SK-N-SH treated with all-trans-retinoic acid at 6 μM for 48 hours (cell line): ENCODE data around the gene FRMD4A.

Experiments used
- ARNTL ChIP-seq: fragments of 450-650 bp; formaldehyde crosslinking; IDR thresholded peaks from 2 replicates; pipeline ENCODE4 v1.5.0; 2020; ENCODE audit warnings: low read depth, mild to moderate bottlenecking, moderate library complexity, borderline replicate concordance
- ESRRG ChIP-seq: fragments of 250-450 bp; sonication (Bioruptor Pico); IDR thresholded peaks from 2 replicates; pipeline ENCODE4 v1.6.1; 2021; ENCODE audit warnings: mild to moderate bottlenecking
- PPARA ChIP-seq: fragments of 250-450 bp; sonication (Bioruptor Pico); IDR thresholded peaks from 2 replicates; pipeline ENCODE4 v1.5.0; 2020; ENCODE audit warnings: mild to moderate bottlenecking, borderline replicate concordance
- RARB ChIP-seq: fragments of 250-450 bp; sonication (Bioruptor Pico); IDR thresholded peaks from 2 replicates; pipeline ENCODE4 v1.8.0; 2021; ENCODE audit warnings: mild to moderate bottlenecking, moderate library complexity
- SNAI2 ChIP-seq: fragments of 250-450 bp; sonication (Bioruptor Pico); IDR thresholded peaks from 2 replicates; pipeline ENCODE4 v1.5.0; 2020; ENCODE audit warnings: mild to moderate bottlenecking, moderate library complexity
- TCF4 ChIP-seq: fragments of 250-450 bp; sonication (Bioruptor Pico); IDR thresholded peaks from 2 replicates; pipeline ENCODE4 v1.8.0; 2021; ENCODE audit warnings: mild to moderate bottlenecking, moderate library complexity, borderline replicate concordance
- ZFP3 ChIP-seq: fragments of 250-450 bp; sonication (Bioruptor Pico); IDR thresholded peaks from 2 replicates; pipeline ENCODE4 v1.5.0; 2020; ENCODE audit warnings: mild to moderate bottlenecking, moderate library complexity
- ZFP30 ChIP-seq: fragments of 450-650 bp; formaldehyde crosslinking; IDR thresholded peaks from 2 replicates; pipeline ENCODE4 v1.5.0; 2022; ENCODE audit warnings: mild to moderate bottlenecking, moderate library complexity
- ZNF565 ChIP-seq: fragments of 450-650 bp; formaldehyde crosslinking; conservative IDR thresholded peaks from 2 replicates; pipeline ENCODE4 v1.5.0; 2020; ENCODE audit warnings: low read depth, mild to moderate bottlenecking, moderate library complexity
- ZNF70 ChIP-seq: fragments of 450-650 bp; formaldehyde crosslinking; IDR thresholded peaks from 2 replicates; pipeline ENCODE4 v1.5.0; 2020; ENCODE audit warnings: mild to moderate bottlenecking, moderate library complexity
- TF ChIP-seq, protein P1 (sequence below): fragments of 250-450 bp; sonication (Bioruptor Pico); IDR thresholded peaks from 2 replicates; pipeline ENCODE4 v1.8.0; 2020; ENCODE audit warnings: mild to moderate bottlenecking, moderate library complexity, borderline replicate concordance
- TF ChIP-seq, protein P2 (sequence below): fragments of 250-450 bp; sonication (Bioruptor Pico); IDR thresholded peaks from 2 replicates; pipeline ENCODE4 v1.8.0; 2021; ENCODE audit warnings: low read depth, mild to moderate bottlenecking, moderate library complexity, borderline replicate concordance

DNA sequence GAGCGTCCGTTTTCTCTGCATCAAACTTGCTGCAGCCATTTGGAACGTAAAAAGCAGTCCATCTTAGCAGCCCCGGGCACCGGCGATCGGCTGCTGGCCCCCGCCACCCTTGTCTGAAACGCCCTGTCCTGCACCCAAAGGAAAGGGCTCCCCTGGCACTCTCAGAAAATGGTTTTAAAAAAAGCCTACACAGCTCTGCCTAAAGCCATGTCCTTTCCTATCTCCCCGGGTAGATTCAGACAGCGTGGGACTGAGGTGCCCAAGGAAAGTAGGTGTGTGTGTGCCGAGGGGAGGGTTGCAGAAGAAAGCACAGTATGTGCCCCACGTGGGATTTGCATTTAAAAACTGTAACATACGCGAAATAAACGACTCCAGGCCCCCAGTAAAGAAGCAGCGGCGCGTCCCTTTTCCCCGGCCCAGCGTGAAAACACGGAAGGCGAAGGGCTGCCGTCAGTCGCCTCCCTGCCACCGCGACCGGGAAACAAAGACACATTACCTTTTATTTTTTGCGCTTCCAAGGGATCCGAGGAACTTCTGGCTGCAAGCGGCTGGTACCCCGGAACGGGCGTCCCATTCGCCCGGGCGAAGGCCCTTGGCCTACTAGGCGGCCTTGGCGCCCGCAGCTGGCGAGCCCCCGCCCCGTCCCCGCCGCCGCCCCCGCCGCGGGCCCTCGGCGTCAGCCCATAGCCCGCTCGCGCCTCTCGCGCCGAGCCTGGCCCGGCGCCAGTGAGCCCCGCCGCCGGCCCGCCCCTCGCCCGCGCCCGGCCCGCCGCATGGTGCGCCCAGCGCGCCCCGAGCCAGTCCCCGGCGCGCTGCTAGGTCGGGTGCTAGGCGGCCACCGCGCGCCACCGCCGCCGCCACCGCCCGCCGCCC, 439.4 kb downstream of the FRMD4A start:
- TF ChIP-seq ZFP30 (CRISPR knock-in tag) = no peak
- TF ChIP-seq ARNTL = no peak
- no peak for TF ChIP-seq PPARA (CRISPR knock-in tag)
- TF ChIP-seq ESRRG (CRISPR knock-in tag) = no peak
- TF ChIP-seq ZNF70 = no peak
- no peak for TF ChIP-seq SNAI2 (CRISPR knock-in tag)
- no peak for TF ChIP-seq ZFP3
- TF ChIP-seq, protein P1, sequence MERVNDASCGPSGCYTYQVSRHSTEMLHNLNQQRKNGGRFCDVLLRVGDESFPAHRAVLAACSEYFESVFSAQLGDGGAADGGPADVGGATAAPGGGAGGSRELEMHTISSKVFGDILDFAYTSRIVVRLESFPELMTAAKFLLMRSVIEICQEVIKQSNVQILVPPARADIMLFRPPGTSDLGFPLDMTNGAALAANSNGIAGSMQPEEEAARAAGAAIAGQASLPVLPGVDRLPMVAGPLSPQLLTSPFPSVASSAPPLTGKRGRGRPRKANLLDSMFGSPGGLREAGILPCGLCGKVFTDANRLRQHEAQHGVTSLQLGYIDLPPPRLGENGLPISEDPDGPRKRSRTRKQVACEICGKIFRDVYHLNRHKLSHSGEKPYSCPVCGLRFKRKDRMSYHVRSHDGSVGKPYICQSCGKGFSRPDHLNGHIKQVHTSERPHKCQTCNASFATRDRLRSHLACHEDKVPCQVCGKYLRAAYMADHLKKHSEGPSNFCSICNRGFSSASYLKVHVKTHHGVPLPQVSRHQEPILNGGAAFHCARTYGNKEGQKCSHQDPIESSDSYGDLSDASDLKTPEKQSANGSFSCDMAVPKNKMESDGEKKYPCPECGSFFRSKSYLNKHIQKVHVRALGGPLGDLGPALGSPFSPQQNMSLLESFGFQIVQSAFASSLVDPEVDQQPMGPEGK = no peak
- TF ChIP-seq ZNF565 (CRISPR knock-in tag) = no peak
- no peak for TF ChIP-seq RARB (CRISPR knock-in tag)
- TF ChIP-seq TCF4 (CRISPR knock-in tag) = no peak
- TF ChIP-seq, protein P2, sequence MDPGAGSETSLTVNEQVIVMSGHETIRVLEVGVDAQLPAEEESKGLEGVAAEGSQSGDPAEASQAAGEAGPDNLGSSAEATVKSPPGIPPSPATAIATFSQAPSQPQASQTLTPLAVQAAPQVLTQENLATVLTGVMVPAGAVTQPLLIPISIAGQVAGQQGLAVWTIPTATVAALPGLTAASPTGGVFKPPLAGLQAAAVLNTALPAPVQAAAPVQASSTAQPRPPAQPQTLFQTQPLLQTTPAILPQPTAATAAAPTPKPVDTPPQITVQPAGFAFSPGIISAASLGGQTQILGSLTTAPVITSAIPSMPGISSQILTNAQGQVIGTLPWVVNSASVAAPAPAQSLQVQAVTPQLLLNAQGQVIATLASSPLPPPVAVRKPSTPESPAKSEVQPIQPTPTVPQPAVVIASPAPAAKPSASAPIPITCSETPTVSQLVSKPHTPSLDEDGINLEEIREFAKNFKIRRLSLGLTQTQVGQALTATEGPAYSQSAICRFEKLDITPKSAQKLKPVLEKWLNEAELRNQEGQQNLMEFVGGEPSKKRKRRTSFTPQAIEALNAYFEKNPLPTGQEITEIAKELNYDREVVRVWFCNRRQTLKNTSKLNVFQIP (CRISPR knock-in tag) = no peak
